H1 (cell line): ENCODE results near the gene HIPK2. TPM values are rescaled to one million over a fixed set of nuclear protein-coding genes. Genes with fewer than 3 reads are reported as not detected.

Experiments
- TCF12 ChIP-seq: IDR thresholded peaks from 2 replicates; pipeline ENCODE4 v1.6.1; 2011; ENCODE audit warnings: low read depth, mild to moderate bottlenecking, low read length
- polyA plus RNA-seq, 7 experiments: library from polyadenylated mRNA; depleted of rRNA in 3 of 7; stranded (reverse) in 5 of 7; unstranded in 2 of 7; fragments of >200 nt in 5 of 7; fragments of 200-250 nt in 2 of 7; gene quantifications; 1 replicate in 5 of 7; 2 replicates in 1 of 7; 4 replicates in 1 of 7; pipeline versions ENCODE4 v1.2.1 to v1.2.3, GENCODE V29; 2011 to 2013; ENCODE audit warnings: missing spikeins in 2 of 7, mixed read lengths in 2 of 7
- total RNA-seq: library from RNA; stranded (reverse); fragmentation: NEBNext Ultra II Directional; extraction: Animal tissue kit (Norgen Biotek cat#: 25700); gene quantifications from 2 replicates; pipeline ENCODE4 v1.2.1, GENCODE V29; 2021
- TF ChIP-seq, protein P1 (sequence below): IDR thresholded peaks from 2 replicates; pipeline ENCODE4 v1.6.1; 2011; ENCODE audit warnings: low read length, improper control_type of control experiment
- TF ChIP-seq, protein P2 (sequence below), 3 experiments: IDR thresholded peaks; 1 replicate in 2 of 3; 2 replicates in 1 of 3; pipeline versions ENCODE4 v1.5.1 to v1.6.1; 2011; ENCODE audit warnings: low read length in 3 of 3, mild to moderate bottlenecking in 3 of 3, inconsistent platforms in 2 of 3, low read depth in 1 of 3, moderate library complexity in 1 of 3; ENCODE audit not compliant: insufficient read depth in 1 of 3; ENCODE audit errors: control extremely low read depth in 1 of 3

Gene HIPK2
- total and polyA plus RNA-seq, 2 of the 8 experiments (the other 6 are each of a cell fraction or from before 2014, with no cell fraction given), result 8.3 to 24.3 TPM

- TF ChIP-seq TCF12, result no peak
- TF ChIP-seq, protein P1, sequence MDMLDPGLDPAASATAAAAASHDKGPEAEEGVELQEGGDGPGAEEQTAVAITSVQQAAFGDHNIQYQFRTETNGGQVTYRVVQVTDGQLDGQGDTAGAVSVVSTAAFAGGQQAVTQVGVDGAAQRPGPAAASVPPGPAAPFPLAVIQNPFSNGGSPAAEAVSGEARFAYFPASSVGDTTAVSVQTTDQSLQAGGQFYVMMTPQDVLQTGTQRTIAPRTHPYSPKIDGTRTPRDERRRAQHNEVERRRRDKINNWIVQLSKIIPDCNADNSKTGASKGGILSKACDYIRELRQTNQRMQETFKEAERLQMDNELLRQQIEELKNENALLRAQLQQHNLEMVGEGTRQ, result no peak
- TF ChIP-seq, protein P2, sequence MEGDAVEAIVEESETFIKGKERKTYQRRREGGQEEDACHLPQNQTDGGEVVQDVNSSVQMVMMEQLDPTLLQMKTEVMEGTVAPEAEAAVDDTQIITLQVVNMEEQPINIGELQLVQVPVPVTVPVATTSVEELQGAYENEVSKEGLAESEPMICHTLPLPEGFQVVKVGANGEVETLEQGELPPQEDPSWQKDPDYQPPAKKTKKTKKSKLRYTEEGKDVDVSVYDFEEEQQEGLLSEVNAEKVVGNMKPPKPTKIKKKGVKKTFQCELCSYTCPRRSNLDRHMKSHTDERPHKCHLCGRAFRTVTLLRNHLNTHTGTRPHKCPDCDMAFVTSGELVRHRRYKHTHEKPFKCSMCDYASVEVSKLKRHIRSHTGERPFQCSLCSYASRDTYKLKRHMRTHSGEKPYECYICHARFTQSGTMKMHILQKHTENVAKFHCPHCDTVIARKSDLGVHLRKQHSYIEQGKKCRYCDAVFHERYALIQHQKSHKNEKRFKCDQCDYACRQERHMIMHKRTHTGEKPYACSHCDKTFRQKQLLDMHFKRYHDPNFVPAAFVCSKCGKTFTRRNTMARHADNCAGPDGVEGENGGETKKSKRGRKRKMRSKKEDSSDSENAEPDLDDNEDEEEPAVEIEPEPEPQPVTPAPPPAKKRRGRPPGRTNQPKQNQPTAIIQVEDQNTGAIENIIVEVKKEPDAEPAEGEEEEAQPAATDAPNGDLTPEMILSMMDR (IDR thresholded peaks at IDR 0.05; ENCODE audit: control extremely low read depth in 1 of 3, insufficient read depth in 1 of 3, low read depth in 1 of 3, low read length in 3 of 3), result no peak
These were observed 14.5 kb downstream of the HIPK2 start (continued) for GRCh38 chr7:139763330-139763729.
